ENCODE measurements around the gene FXYD7.
"Not testable (repeated sequence)": the region's sequence is repeated elsewhere in the genome, so short reads cannot be mapped to it uniquely, and the experiment has no call there.

Gene FXYD7

DNA sequence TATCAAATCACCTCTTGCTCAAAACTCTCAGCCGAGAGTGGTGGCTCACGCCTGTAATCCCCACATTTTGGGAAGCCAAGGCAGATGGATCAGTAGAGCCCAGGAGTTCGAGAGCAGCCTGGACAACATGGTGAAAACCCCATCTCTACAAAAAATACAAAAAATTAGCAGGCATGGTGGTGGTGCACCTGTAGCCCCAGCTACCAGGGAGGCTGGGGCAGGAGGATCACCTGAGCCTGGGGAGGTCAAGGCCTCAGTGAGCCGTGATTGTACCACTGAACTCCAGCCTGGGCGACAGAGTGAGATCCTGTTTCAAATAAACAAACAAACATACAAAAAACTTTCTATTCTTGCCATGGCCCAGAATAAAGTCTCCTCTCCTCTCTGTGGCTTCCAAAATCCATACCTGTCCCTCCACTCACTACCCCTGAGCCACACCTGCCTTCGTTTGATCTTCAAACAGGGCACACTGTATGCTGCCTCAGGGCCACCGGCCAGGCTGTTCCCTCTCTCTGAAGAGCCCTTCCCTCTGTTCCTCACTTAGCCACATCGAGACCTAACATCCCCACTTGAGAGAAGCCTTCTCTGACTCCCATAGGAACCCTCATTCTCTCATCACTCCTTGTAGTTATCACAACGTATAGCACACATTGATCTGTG, 14.5 kb upstream of the FXYD7 start:
- DNase-seq = no peak

DNA sequence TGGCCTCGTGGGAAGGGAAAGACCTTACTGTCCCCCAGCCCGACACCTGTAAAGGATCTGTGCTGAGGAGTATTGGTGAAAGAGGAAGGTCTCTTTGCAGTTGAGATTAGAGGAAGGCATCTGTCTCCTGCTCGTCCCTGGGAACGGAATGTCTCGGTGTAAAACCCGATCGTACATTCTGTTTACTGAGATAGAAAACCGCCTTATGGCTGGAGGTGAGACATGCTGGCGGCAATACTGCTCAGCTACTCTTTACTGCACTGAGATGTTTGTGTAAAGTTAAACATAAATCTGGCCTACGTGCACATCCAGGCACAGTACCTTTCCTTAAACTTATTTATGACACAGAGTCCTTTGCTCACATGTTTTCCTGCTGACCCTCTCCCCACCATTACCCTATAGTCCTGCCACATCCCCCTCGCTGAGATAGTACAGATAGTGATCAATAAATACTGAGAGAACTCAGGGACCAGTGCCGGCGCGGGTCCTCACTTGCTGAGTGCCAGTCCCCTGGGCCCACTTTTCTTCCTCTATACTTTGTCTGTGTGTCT, 13.3 kb upstream of the FXYD7 start:
- not testable (repeated sequence) for DNase-seq

DNA sequence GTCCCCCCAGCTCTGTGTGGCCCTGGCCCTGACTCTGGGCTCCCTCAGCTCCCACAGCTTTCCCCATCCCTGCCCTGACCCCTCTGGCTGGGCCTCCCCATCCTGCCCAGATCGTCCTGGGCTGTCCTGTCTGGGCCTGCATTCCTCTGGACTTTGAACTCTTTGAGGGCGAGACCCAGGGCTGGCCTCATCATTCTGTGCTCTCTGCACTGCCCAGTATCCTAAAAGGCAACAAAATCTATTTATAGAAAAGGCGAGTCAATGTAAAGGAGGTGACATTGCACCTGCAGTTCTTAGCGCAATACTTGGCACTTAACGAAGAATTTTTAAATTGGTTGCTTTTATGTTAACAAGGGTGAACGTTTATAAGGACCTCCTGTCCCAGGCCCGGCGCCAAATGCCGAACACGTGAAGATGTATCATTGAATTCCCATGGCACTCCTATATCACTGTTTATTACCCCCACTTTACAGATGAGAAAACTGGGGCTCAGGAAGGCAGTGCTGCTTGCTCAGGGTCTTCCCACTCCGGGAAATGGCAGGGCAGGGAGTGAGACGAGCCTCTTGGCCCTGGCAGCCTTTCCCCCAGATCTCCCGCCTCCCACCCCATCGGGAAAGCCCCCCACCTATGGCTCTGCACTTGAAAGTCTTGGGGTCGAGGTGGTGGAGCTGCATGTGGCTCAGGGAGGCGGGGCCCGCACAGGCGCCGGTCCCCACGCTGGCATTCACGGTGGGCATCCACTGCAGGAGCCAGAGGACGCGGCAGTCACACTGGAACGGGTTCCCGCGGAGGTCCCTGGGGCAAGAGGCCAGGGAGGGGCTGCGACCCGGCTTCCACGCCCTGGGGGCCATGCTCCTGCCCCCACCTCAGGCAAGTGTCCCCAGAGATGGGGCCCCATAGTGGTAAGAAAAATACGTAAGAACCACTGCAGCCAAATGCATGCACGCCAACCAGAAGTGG, 12.0 kb upstream of the FXYD7 start:
- DNase-seq = no peak

DNA sequence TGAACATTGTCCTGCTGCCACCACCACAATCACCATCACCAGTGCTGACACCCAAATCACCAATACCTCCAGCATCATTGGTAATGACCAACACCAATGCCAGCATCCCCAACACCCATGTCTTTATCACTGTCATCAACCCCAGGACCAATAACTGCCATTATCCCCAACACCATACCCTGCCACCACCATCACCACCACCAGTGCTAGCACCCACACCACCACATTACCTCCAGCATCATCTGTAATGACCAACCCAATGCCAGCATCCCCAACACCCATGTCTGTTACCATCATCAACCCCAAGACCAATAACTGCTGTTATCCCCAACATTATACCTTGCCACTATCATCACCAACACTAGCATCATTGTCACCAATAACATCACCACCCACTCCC, 10.8 kb upstream of the FXYD7 start:
- DNase-seq = no peak

DNA sequence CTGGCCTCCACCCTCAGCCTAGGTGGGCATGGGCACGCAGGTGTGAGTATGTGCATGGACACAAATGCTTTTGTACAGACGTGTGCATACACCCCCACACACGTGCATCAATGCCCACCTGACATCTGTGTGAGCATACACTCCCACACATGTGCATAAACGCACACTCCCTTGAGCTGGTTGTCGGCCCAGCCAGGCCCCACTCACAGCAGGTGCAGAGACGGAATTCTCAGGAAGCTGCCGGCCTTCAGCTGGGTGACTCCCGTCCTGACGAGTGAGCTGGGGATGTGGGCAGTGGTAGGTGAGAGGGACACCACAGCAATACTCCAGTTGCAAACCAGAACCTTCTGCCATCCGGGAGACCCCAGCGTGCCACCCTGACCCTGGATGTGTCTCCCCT, 9.2 kb upstream of the FXYD7 start:
- no peak for DNase-seq

DNA sequence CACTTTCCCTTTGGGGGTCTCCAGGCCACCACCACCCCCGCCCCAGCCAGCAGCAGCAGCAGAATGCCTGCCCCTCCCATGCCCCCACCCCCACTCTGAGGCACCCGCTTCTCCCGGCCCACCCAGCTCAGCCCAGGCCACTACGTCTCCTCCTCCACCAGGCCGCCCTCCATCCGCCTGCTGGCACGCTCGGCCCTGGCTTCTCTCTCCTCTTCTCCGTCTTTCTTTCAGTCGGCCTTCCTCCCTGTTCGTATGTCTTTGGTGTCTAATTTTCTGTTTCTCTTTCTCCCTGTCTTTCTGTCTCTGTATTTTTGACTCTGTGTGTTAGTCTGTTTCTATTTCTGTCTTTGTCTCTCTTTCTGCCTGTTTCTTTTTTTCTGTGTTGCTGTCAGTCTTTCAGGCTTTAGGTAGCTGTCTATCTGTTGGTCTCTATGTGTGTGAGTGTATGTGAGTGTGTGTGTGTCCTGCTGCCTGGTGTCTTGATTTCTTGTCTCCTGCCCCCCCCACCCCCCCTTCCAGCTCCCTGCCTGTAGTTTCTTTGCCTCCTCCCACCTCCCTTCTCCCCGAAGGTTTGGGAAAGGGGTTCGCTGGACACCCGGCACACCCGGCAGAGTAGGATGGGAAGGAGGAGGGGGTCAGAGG, 8.3 kb upstream of the FXYD7 start, which contains the start of gene LGI4:
Gene LGI4, minus strand, starts transcription at position 459 of the 642 bp plus-strand sequence. Its CDS starts 379 bp downstream, at position 80.
- no peak for DNase-seq

DNA sequence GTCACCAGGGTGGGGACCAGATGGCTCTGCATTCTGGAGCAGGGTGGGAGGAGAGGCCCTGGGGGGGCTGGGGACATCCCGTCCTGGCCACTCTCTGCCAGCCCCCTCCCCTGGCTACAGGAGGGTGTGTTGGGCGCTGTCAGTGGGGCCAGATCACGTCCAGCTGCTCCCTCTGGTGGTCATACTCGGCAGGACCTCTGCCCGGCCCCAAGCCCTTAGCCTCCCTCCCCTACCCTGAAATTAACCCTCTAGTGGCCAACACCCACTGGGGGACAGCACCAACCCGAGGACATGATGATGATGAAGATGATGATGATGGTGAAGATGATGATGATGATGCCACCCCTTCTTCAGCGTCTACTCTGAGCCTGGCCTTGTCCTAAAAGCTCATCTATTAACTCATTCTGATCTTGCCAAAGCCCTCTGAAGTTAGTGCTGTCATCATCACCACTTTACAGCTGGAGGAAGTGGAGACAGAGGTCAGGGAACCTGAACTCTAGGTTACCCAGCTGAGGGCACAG, 7.6 kb upstream of the FXYD7 start:
- DNase-seq = peak; percentile 75 to 80

DNA sequence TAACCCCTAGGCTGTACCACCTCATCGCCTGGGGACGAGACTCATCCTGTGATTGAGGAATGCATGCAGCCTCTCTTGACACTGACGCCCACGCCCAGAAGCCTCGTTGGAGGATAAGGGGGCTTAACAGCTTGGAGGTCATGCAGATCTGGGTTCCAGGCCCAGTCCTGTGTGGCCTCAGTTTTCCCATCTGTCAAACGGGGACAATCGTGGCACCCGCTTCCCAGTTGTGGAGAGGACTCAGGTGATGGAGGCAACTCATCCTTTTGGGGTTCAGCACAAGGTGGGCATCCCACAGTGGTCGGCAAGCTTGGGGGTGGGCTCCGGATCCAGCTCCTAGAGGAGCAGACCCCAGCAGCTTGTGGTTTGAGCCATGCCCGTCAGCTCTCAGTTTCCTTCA, 6.8 kb upstream of the FXYD7 start:
- no peak for DNase-seq

DNA sequence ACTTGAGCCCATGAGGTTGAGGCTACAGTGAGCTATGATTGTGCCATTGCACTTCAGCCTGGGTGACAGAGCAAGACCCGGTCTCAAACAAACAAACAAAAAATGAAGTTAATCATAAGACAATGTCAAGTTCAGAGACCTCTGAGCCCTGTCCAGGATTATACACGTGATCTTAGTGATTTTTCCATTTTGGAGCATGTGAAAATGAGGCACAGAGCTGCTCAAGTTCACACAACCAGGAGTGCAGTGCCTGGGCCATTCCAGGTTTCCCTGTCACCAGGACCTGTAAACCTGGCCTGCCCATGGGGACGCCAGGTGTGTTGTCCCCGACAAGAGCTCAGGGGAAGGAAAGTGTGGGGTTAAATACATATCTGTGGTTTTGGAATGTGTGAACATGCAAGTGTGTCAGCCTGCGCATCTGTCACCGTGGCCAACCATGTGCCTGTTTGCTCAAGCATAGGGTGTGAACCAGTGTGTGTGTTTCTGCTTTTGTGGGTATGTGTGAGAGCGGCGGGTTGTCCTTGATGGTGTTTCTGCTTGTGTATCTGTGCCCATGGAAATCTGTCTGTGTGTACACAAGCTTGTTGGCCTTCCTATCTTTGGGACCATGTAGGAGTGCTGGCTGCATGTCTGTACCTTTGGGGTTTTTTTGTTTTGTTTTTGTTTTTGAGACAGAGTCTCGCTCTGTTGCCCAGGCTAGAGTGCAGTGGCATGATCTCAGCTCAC, 5.9 kb upstream of the FXYD7 start:
- DNase-seq = no peak

DNA sequence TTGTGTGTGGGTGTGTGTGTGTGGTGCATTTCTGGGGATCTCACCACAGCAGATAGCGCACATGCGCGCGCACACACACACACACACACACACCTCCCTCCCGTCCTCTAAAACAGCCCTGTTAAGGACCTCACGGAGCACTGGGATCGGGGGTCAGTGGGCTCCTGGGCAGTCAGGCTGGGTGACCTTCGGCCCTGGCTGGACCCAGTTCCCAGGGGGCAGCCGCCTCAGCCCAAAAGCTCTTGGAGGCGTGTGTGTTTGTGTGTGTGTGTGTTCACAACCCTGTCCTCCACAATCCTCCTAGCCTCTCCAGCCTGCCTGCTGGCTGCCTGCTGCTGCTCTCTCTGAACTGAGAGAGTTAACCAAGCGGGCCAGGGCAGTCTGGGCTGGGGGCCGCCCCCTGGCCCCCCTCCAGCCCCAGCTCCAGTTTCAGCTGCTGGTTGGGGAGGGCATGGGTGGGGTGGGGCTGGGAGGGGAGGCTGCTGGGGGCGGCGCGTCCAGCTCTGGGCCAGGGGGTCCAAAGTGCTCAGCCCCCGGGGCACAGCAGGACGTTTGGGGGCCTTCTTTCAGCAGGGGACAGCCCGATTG, 4.7 kb upstream of the FXYD7 start, which contains the start of gene FXYD1:
Gene FXYD1, plus strand, starts transcription at position 520 of the 588 bp plus-strand sequence. CDS start 1,256 bp downstream, outside the sequence.
- DNase-seq = no peak

DNA sequence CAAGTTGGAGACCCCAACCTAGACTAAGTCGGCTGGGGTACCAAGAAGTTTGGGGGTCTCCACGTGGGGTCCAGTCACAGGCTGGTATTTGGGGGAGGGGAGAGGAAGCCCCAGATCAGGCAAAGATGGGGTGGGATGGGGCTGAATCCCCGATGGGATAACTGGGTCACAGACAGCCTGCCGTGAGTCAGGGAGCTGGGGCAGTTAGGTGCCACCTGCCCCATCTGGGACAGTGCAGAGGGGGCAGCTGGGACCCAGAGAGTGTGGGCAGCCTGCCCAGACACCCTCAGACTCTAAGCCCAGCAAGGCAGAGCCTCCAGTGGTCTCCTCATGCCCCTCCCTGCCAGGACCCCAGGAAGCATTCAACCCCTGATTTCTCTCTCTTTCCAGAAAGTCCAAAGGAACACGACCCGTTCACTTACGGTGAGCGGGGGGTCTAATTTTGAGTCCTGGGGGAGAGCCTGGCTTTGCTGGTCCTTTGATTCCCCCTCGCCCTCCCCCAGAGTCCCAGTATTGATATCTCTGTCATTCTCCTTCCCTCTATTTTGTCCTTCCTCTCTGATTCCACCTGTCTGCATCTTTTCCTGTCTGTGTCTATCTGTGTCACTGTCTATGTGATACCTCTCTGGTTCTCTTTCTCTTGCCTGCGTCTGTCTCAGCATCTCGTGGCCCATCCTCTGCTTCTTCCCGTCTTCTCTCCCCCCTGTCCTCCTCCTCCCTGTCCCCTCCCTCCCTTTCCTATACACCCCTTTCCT, 2.7 kb upstream of the FXYD7 start:
- DNase-seq = no peak

DNA sequence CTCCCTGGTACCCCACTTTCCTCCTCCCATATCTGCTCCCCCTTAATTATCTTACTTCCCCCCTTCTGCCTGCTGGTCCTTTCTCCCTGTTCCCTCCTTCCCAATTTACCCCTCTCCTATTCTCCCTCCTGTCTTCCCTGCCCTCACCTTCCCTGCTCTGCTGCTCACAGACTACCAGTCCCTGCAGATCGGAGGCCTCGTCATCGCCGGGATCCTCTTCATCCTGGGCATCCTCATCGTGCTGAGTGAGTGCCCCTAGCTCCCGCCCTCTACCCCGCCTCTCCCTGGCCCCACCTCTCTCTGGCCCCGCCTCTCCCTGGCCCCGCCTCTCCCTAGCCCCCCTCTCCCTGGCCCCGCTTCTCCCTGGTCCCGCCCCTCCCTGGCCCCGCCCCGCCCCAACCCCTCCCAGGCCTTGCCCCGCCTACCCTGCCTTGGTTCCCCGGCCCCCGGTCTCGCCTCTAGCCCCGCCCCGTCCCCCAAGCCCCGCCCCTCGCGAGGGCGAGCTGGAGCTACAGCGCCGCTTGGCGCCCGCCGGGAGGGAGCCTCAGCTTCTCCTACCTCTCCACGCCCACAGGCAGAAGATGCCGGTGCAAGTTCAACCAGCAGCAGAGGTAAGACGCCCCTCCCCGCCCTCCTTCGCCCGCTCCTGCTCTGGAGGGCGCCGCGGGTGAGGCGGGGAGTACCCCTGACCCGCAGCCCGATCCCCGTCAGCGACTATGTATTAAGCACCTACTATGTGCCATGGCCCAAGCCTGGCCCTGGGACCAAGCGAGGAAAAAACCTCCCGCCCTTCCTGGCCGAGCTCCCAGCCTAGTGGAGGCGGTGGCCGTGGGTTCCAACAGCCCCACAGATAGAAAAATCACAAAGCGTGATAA, 1.9 kb upstream of the FXYD7 start:
- peak; percentile 97 to 98 for DNase-seq

DNA sequence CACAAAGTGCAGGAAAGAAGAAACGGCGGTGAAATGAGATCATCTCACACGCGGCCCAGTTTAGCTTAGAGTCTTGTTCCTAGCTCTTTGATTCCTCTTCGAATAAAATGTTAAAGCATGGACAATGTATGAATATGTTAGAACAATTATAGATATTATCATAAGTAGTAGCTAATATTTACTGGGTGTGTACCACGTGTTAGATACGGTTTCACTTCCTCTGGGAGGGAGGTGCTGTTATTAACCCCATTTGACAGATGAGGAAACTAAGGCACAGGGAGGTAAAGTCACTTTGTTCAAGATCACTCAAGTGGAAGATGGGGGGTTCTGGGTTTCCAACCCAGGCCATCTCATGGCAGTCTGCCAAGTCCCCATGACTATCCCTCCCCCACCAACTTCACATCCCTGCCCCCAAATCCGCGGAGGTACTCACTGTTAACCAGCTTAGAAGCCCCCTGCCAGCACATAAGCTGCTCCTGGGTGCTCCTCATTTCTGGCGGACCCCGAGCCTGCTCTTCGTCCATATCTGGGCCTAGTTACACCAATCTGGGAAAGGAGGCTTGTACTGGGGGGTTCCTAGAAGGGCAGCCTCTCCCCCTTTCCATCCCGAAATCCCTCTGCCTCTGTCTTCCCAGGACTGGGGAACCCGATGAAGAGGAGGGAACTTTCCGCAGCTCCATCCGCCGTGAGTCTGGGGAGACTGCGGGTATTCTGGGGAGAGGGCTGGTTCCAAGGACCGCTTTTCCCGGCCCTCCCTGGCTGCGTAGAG, 1.0 kb upstream of the FXYD7 start:
- no peak for DNase-seq

DNA sequence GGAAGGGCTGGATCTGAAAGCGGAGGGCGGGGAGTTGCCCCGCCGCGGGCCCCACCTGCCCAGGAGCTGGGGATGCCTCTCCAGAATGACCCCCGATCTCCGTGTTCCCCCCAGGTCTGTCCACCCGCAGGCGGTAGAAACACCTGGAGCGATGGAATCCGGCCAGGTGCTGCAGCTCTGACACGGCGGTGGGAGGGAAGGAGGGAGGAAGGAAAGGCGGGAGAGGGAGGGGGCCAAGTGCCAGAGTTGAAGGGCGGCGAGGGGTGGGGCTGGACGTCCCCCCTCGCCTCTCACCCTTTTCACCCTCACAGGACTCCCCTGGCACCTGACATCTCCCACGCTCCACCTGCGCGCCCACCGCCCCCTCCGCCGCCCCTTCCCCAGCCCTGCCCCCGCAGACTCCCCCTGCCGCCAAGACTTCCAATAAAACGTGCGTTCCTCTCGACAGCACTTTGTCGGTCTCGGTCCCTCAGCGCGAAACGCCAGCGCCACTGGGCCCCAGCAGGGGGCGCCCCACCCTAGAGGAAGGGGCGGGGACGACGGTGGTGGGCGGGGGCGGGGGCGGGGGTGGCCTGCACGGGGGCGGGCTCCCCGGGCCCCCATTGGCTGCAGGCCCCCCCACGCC, 337 bp upstream of the FXYD7 start:
- DNase-seq = peak; percentile 67 to 75

DNA sequence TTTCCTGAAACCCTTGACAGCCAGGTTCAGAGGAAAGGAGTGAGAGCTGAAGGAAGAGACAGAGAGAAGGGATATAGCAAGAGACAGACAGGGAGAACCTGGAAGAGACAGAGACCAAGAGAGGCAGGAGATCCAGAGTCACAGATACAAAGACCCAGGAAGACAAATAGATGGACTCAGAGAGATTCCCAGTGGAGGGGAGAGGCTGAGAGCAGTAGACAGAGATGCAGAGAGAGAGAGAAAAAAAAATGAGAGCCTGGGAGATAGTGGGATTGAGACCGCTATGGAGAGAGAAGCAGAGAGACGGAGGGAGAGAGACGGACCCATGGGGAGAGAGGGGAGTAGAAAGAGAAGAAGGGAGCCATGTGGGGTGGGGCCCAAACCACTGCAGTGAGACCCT, 763 bp downstream of the FXYD7 start:
- no peak for DNase-seq

DNA sequence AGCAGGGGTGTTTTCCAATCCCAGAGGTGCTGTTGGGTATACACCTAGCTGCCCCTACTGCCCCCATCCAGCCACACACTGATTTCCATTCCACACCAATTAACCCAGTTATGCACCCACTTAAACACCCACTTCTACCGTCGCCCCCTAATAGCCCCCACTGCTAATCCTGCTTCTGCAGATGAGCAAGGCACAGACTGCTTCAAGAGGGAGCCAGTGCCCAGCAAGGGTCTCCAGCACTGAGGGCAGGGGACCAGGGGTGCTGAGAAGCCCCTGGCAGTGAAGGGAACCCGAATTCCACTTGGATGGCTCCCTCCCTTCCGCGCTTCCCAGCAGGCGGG, 1.2 kb downstream of the FXYD7 start:
- DNase-seq = no peak

DNA sequence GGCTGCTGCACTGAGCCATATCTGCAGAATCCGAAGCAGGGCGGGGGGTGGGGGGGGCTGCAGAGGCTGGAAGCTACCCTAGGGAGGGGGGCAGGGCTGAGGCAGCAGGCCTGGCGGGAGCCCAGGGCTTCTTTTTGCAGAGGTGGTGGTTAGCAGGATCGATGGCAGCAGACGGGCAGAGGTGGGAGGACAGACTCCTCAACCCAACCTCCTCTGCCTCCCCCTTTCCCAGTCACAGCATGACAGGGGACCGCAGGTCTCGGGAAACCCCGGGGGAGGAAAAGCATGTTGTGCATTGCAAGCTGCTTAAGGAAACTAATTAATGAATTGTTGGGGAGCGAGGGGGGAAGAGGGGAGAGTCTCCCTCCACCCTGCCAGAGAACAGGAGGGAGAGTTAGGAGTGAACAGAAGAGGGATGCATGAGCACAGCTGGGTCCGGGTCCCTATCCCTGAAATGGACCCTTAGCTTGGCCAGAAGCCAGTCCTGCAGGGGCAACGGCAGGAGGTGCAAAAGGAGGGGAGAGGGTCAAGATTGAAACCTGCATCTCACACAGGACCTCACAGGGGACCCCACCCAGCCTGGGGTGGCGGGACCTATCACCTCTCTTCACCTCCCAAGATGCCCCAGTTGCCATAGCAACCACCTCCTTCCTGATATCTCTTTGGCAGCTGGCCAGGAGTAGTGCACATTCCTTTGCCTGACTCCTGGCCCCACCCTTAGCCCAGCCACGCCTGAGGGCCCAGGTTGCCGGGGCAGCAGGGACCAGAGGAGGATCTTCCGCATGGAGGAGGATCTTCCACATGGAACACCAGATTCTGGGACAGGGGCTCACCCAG, 1.8 kb downstream of the FXYD7 start:
- no peak for DNase-seq
